GM23248 (cell line): ENCODE measurements around the gene IL1RAPL2. TPM values are rescaled to one million over a fixed set of nuclear protein-coding genes. Genes with fewer than 3 reads are reported as not detected.

Source experiments
- DNase-seq: peaks from one replicate; pipeline ENCODE4 v3.0.0-alpha.2; 2015
- H2AFZ ChIP-seq: fragments of 200-600 bp; sonication (generic); 2 replicates; pipeline ENCODE4 v1.6.1; 2016; ENCODE audit warnings: antibody characterized with exemption
- H3F3A ChIP-seq: fragments of 200-600 bp; sonication (generic); 2 replicates; pipeline ENCODE4 v1.6.1; 2016; ENCODE audit warnings: mild to moderate bottlenecking, antibody characterized with exemption, mixed run types; ENCODE audit not compliant: insufficient read depth
- H3K27ac ChIP-seq: fragments of 200-600 bp; sonication (generic); 2 replicates; pipeline ENCODE4 v1.5.1; 2016; ENCODE audit warnings: mild to moderate bottlenecking
- H3K27me3 ChIP-seq: fragments of 200-600 bp; sonication (generic); replicated peaks from 2 replicates; pipeline ENCODE4 v1.6.1; 2016; ENCODE audit warnings: mild to moderate bottlenecking; ENCODE audit not compliant: insufficient read depth
- H3K36me3 ChIP-seq: fragments of 200-600 bp; sonication (generic); 2 replicates; pipeline ENCODE4 v1.6.1; 2016; ENCODE audit warnings: low read depth, mild to moderate bottlenecking
- H3K4me1 ChIP-seq: fragments of 200-600 bp; sonication (generic); 2 replicates; pipeline ENCODE4 v1.6.1; 2016; ENCODE audit warnings: mild to moderate bottlenecking; ENCODE audit not compliant: insufficient read depth
- H3K4me2 ChIP-seq: fragments of 200-600 bp; sonication (generic); one replicate; pipeline ENCODE4 v1.6.1; 2016; ENCODE audit warnings: mild to moderate bottlenecking; ENCODE audit not compliant: unreplicated experiment
- H3K4me3 ChIP-seq: fragments of 200-600 bp; sonication (generic); 2 replicates; pipeline ENCODE4 v1.5.1; 2016; ENCODE audit warnings: mild to moderate bottlenecking
- H3K79me2 ChIP-seq: fragments of 200-600 bp; sonication (generic); 2 replicates; pipeline ENCODE4 v1.6.1; 2016; ENCODE audit warnings: mild to moderate bottlenecking; ENCODE audit not compliant: insufficient read depth
- H3K9ac ChIP-seq: fragments of 200-600 bp; sonication (generic); 2 replicates; pipeline ENCODE4 v1.6.1; 2016; ENCODE audit warnings: mild to moderate bottlenecking
- H3K9me2 ChIP-seq: fragments of 200-600 bp; sonication (generic); 2 replicates; pipeline ENCODE4 v1.6.1; 2016; ENCODE audit warnings: mixed run types, mild to moderate bottlenecking, moderate library complexity; ENCODE audit not compliant: insufficient read depth
- H3K9me3 ChIP-seq: fragments of 200-600 bp; sonication (generic); one replicate; pipeline ENCODE4 v1.6.1; 2017; ENCODE audit warnings: low read depth
- H4K20me1 ChIP-seq: fragments of 200-600 bp; sonication (generic); 2 replicates; pipeline ENCODE4 v1.6.0; 2016; ENCODE audit not compliant: insufficient read depth
- EZH2 ChIP-seq: fragments of 200-600 bp; sonication (generic); IDR thresholded peaks from 2 replicates; pipeline ENCODE4 v1.6.1; 2018; ENCODE audit warnings: antibody characterized with exemption, mild to moderate bottlenecking; ENCODE audit not compliant: insufficient read depth, poor library complexity, severe bottlenecking
- EZH2phosphoT487 ChIP-seq: fragments of 200-600 bp; sonication (generic); IDR thresholded peaks from 2 replicates; pipeline ENCODE4 v1.6.1; 2018; ENCODE audit warnings: antibody characterized with exemption, moderate library complexity, mild to moderate bottlenecking, low read depth; ENCODE audit not compliant: insufficient read depth
- WGBS, 2 experiments: methylation state at CpG; one replicate each; pipeline ENCODE4 v1.1.6; 2015 to 2017; ENCODE audit warnings: low lambda C conversion rate in 2 of 2, low coverage in 1 of 2; ENCODE audit errors: missing lambda C conversion rate in 2 of 2; 5-methylcytosine and 5-hydroxymethylcytosine counted together
- in situ Hi-C: fragments of 300-500 bp; cut with MboI; formaldehyde crosslinking; loops from 2 replicates; pipeline ENCODE4 v1.15.0; 2020
- polyA plus RNA-seq: library from polyadenylated mRNA; unstranded; fragments of >200 nt; fragmentation: Nextera tagmentation; extraction: Ambion mirVana; gene quantifications from 2 replicates; pipeline ENCODE4 v1.2.1, GENCODE V29; 2016
- total RNA-seq: library from RNA; depleted of rRNA; stranded (reverse); fragments of >200 nt; shearing (Covaris generic); gene quantifications from 2 replicates; pipeline ENCODE4 v1.2.3, GENCODE V29; 2014

IL1RAPL2 gene
- total and polyA plus RNA-seq, 2 experiments from 2014 or later = not detected

GRCh38 chrX:105650577-105650976 lies 1084.6 kb downstream of the IL1RAPL2 start:
- H3K27ac ChIP-seq = no peak overlapping the region
- TF ChIP-seq EZH2phosphoT487 (no peak), EZH2 (no peak)
- H4K20me1 ChIP-seq = no peaks in the 10 kb centered on the region
- no peaks in the 10 kb centered on the region for H3F3A ChIP-seq
- no peaks in the 10 kb centered on the region for H3K27me3 ChIP-seq
- H3K79me2 ChIP-seq = no peaks in the 10 kb centered on the region
- no peak for DNase-seq
- no peaks in the 10 kb centered on the region for H3K9me3 ChIP-seq
- H3K9ac ChIP-seq = no peak overlapping the region
- in situ Hi-C loops = no loop called here
- H3K9me2 ChIP-seq = no peaks in the 10 kb centered on the region
- WGBS, 2 experiments = 0% methylated on average over 1 of the region's 1 CpG
- H2AFZ ChIP-seq = no peak overlapping the region
- H3K4me2 ChIP-seq = no peak overlapping the region
- no peaks in the 10 kb centered on the region for H3K4me1 ChIP-seq
- no peak overlapping the region for H3K4me3 ChIP-seq
- H3K36me3 ChIP-seq = no peaks in the 10 kb centered on the region

- DNase-seq = no peak
- Histone ChIP-seq H3K9me2 (no peaks in the 10 kb centered on the region), H3F3A (no peaks in the 10 kb centered on the region), H3K36me3 (no peaks in the 10 kb centered on the region), H3K4me1 (no peaks in the 10 kb centered on the region), H3K79me2 (no peaks in the 10 kb centered on the region), H3K9ac (no peak overlapping the region), H3K9me3 (no peaks in the 10 kb centered on the region), H4K20me1 (no peaks in the 10 kb centered on the region), H3K27me3 (no peaks in the 10 kb centered on the region), H3K4me2 (no peak overlapping the region), H3K4me3 (no peak overlapping the region), H2AFZ (no peak overlapping the region), H3K27ac (no peak overlapping the region)
- 14 to 23% methylated on average over 2 of the region's 2 CpGs for WGBS, 2 experiments
- TF ChIP-seq EZH2phosphoT487 = no peak
- TF ChIP-seq EZH2 = no peak
- in situ Hi-C loops = no loop called here
Observed at GRCh38 chrX:105650986-105651385, 1085.0 kb downstream of the IL1RAPL2 start.

GRCh38 chrX:105653891-105654290 lies 1087.9 kb downstream of the IL1RAPL2 start:
- 19 to 20% methylated on average over 2 of the region's 2 CpGs for WGBS, 2 experiments
- no peak for DNase-seq
- in situ Hi-C loops = no loop called here
- H3K79me2 ChIP-seq = no peaks in the 10 kb centered on the region
- H3K4me1 ChIP-seq = no peaks in the 10 kb centered on the region
- TF ChIP-seq EZH2phosphoT487 (no peak), EZH2 (no peak)
- H3K36me3 ChIP-seq = no peaks in the 10 kb centered on the region
- no peaks in the 10 kb centered on the region for H3K9me3 ChIP-seq
- H3K4me3 ChIP-seq = no peak overlapping the region
- no peaks in the 10 kb centered on the region for H3K9me2 ChIP-seq
- no peak overlapping the region for H3K9ac ChIP-seq
- H4K20me1 ChIP-seq = no peaks in the 10 kb centered on the region
- no peaks in the 10 kb centered on the region for H3K27me3 ChIP-seq
- no peak overlapping the region for H2AFZ ChIP-seq
- H3K4me2 ChIP-seq = no peak overlapping the region
- no peaks in the 10 kb centered on the region for H3F3A ChIP-seq
- no peak overlapping the region for H3K27ac ChIP-seq

- no peaks in the 10 kb centered on the region for H3K4me1 ChIP-seq
- no peaks in the 10 kb centered on the region for H3K9me2 ChIP-seq
- H3K27ac ChIP-seq = no peak overlapping the region
- H4K20me1 ChIP-seq = no peaks in the 10 kb centered on the region
- H3K27me3 ChIP-seq = no peaks in the 10 kb centered on the region
- no peak overlapping the region for H3K4me2 ChIP-seq
- WGBS, 2 experiments = 17 to 27% methylated on average over 2 of the region's 2 CpGs
- H3K9me3 ChIP-seq = no peaks in the 10 kb centered on the region
- H3F3A ChIP-seq = no peaks in the 10 kb centered on the region
- no peak overlapping the region for H2AFZ ChIP-seq
- H3K4me3 ChIP-seq = no peak overlapping the region
- H3K79me2 ChIP-seq = no peaks in the 10 kb centered on the region
- no peak overlapping the region for H3K9ac ChIP-seq
- in situ Hi-C loops = no loop called here
- TF ChIP-seq EZH2phosphoT487 = no peak
- TF ChIP-seq EZH2 = no peak
- no peaks in the 10 kb centered on the region for H3K36me3 ChIP-seq
- DNase-seq = no peak
Observed at GRCh38 chrX:105658136-105658535, 1092.1 kb downstream of the IL1RAPL2 start.

DNA sequence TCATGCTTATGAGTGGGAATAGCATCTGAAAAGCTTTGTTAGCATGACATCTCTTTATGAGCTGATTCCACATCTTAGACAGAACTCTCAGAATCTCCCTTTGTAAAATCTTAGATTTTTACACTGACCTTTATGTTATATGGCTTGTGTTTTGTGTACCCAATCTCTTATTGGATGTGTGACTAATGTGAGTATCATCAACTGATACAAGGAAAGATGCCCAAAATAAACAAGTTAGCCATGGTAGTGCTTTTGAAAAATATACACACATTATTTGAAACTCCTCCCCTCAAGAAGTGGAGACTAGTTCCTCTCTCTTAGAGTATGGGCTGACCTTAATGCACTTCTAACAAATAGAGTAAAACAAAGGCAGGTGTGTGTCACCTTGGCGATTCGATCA lies 1096.2 kb downstream of the IL1RAPL2 start:
- Histone ChIP-seq H2AFZ (no peak overlapping the region), H3K9me3 (no peaks in the 10 kb centered on the region), H3K27ac (no peak overlapping the region), H3K4me2 (no peak overlapping the region), H3K9me2 (no peaks in the 10 kb centered on the region), H4K20me1 (no peaks in the 10 kb centered on the region), H3K27me3 (no peaks in the 10 kb centered on the region), H3K79me2 (no peaks in the 10 kb centered on the region), H3K36me3 (no peaks in the 10 kb centered on the region), H3K4me3 (no peak overlapping the region), H3F3A (no peaks in the 10 kb centered on the region), H3K4me1 (no peaks in the 10 kb centered on the region), H3K9ac (no peak overlapping the region)
- in situ Hi-C loops = no loop called here
- TF ChIP-seq EZH2phosphoT487 = no peak
- no peak for TF ChIP-seq EZH2
- no peak for DNase-seq
- WGBS, 2 experiments = 53% methylated on average over 2 of the region's 2 CpGs
